Muscle layer of duodenum (tissue), 2 donors: ENCODE data around the gene SCRT2.
A peak's percentile ranks its signal among the peaks of the same experiment; 100 is the strongest.
"Not testable (repeated sequence)": the region's sequence is repeated elsewhere in the genome, so short reads cannot be mapped to it uniquely, and the experiment has no call there.

Experiments
- H3K27ac ChIP-seq: one replicate; pipeline ENCODE4 v1.7.0; 2013; ENCODE audit warnings: mild to moderate bottlenecking, low read length
- H3K27me3 ChIP-seq: one replicate; pipeline ENCODE4 v1.7.0; 2013; ENCODE audit warnings: low read depth, mild to moderate bottlenecking, control low read depth, low read length
- H3K36me3 ChIP-seq, 2 donors: one replicate each; pipeline ENCODE4 v1.7.0; 2013; ENCODE audit warnings: low read length in 2 of 2, control low read depth in 1 of 2, mild to moderate bottlenecking in 1 of 2; ENCODE audit not compliant: insufficient read depth in 2 of 2, control insufficient read depth in 1 of 2
- H3K4me1 ChIP-seq, 2 donors: one replicate each; pipeline ENCODE4 v1.7.0; 2013; ENCODE audit warnings: low read length in 2 of 2, mild to moderate bottlenecking in 2 of 2, control low read depth in 1 of 2, moderate library complexity in 1 of 2; ENCODE audit not compliant: insufficient read depth in 2 of 2, control insufficient read depth in 1 of 2
- H3K4me3 ChIP-seq, 2 donors: one replicate each; pipeline ENCODE4 v1.7.0; 2013; ENCODE audit warnings: low read length in 2 of 2, low read depth in 1 of 2, mild to moderate bottlenecking in 1 of 2
- H3K9me3 ChIP-seq, 2 donors: one replicate each; pipeline ENCODE4 v1.7.0; 2013; ENCODE audit warnings: low read length in 2 of 2, control low read depth in 1 of 2, mild to moderate bottlenecking in 1 of 2; ENCODE audit not compliant: control insufficient read depth in 1 of 2
- donor health status: healthy.

Gene SCRT2

DNA sequence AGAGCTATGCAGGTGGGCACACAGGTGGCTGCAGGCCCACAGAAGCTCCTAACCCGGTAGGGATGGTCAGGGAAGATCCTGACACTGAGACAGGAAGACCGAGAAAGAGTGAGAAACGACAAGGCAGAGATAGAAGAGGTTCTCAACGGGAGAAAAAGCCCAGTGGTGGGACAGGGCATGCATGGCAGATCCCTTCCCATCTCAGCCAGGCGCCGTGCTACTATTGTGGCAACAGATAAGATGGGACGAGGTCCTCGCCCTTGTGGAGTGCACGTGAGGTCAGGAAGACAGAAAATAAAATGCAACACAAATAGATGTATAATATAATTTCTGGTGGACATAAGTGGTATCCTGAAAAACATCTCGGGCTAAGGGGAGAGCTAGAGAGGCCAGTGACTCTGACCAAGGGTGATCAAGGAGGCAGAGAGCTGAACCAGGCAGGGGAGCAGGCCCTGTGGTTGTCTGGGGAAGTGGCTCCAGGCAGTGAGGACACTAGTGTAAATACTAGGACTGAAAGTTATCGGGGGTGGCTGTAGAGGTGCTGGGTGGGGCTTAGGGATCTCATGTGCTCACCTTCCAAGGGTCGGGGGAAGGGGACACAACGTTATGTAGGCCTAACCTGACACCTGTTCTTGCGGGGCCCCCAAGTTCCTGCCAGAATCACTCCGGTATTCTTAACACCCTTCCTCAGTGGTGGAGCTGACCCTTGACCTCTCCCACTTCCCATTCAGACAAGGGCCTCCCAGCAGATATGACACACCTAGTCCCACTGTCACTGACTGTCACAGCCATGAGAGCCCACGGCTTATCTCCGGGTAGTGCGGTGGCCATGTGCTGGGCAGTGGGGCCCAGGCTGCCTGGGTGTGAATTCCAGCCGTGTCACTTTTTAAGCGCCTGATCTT lies 23.6 kb downstream of the SCRT2 start:
- Histone ChIP-seq H3K4me1 (peaks cover 5 to 12% of the 10 kb centered on the region in 2 donors), H3K4me3 (peak overlapping the region; percentile 75 to 81), H3K27me3 (no peaks in the 10 kb centered on the region), H3K9me3 (peaks cover 0 to 10% of the 10 kb centered on the region in 2 donors), H3K36me3 (peaks cover 16 to 40% of the 10 kb centered on the region in 2 donors), H3K27ac (peak overlapping the region; percentile 68)

DNA sequence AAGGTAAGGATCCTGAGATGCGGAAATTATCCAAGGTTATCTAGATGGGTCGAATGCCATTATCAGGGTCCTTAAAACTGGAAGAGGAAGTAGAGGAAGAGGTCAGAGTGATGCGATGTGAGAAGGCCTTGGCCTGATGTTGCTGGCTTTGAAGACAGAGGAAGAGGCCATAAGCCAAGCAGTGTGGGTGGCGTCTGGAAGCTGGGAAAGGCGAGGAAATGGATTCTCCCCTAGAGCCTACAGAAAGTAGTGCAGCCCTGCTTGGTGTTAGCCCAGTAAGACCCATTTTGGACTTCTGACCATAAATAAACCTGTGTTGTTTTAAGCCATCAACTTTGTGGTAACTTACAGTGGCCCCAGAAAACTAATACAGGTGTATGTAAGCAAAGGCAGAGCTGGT lies 24.6 kb downstream of the SCRT2 start:
- H3K27me3 ChIP-seq, result no peaks in the 10 kb centered on the region
- H3K9me3 ChIP-seq, result peaks cover 0 to 10% of the 10 kb centered on the region in 2 donors
- H3K4me1 ChIP-seq, result peaks cover 5 to 12% of the 10 kb centered on the region in 2 donors
- H3K27ac ChIP-seq, result no peak overlapping the region
- H3K36me3 ChIP-seq, result peaks cover 16 to 42% of the 10 kb centered on the region in 2 donors
- H3K4me3 ChIP-seq, result no peak overlapping the region

DNA sequence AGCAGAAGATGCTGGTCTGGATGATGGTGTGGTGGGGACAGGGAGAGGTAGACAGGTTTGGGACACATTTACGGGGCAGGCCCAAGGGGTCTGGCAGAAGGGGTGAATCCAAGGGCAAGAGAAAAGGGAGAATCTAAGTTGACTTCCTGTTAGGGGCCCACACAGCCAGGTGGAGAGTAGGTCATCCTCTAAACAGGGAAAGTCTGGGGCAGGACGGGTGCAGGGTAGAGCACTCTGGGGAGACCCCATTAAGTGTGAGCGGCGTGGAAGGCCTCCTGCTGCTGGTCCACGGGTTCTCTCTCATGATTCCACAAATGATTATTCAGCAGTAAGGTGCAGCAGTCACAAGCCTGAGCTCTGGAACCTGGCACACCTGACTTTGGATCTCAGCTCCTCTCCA lies 25.3 kb downstream of the SCRT2 start:
- no peak overlapping the region for H3K4me3 ChIP-seq

DNA sequence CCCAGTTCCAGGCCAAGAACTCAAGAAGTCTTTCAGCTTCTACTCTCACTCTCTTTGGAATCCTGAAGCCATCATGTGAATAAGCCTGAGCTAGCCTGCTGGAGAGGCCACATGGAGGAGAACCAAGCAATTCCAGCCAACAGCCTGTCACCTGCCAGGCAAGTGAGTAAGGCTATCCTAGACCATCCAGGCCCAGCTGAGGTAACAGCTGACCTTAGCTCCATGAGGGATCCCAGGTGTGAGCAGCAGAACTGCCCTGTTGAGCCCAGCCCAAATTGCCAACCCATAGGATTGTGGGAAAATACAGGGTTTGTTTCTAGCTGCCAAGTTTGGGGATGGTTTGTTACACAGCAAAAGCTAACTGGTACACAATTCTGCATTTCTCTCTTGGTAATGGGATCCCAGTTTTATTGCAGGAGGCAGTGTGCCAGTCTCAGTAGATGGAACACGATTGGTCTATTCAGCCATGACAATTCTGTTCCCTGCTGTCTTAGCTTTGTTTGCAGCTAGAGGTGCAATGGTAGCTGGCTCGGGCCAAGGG lies 28.1 kb downstream of the SCRT2 start:
- peaks cover 16 to 42% of the 10 kb centered on the region in 2 donors for H3K36me3 ChIP-seq
- H3K27me3 ChIP-seq, result peaks cover 3% of the 10 kb centered on the region
- no peak overlapping the region for H3K27ac ChIP-seq
- no peak overlapping the region for H3K4me3 ChIP-seq
- H3K4me1 ChIP-seq, result peaks cover 0 to 14% of the 10 kb centered on the region in 2 donors
- H3K9me3 ChIP-seq, result peaks cover 0 to 10% of the 10 kb centered on the region in 2 donors

More for the DNA sequence above, 25.3 kb downstream of the SCRT2 start:
- Histone ChIP-seq H3K4me1 (peaks cover 5 to 12% of the 10 kb centered on the region in 2 donors), H3K27me3 (no peaks in the 10 kb centered on the region), H3K9me3 (peaks cover 0 to 10% of the 10 kb centered on the region in 2 donors), H3K27ac (no peak overlapping the region), H3K36me3 (peaks cover 16 to 42% of the 10 kb centered on the region in 2 donors)

DNA sequence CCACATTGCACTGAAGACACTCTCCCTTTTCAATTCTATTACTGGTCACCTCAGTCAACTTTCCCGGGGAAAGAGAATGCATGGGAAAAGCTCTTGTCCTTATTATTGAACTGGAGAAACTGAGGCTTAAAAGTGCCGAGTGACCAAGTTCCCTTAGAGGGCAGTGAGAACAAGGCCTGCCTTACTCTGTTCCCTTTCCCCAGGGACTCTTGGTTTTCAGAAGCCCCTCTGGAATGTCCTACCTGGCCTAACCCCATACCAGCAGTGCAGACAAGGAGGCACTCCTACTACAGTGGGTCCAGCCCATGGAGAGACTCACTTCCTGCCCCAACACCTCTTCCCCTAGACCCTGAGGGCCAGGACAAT lies 28.8 kb downstream of the SCRT2 start:
- no peak overlapping the region for H3K27ac ChIP-seq
- H3K36me3 ChIP-seq, result peaks cover 16 to 42% of the 10 kb centered on the region in 2 donors
- no peak overlapping the region for H3K4me3 ChIP-seq
- peaks cover 4% of the 10 kb centered on the region for H3K27me3 ChIP-seq
- H3K4me1 ChIP-seq, result peaks cover 0 to 10% of the 10 kb centered on the region in 2 donors
- peaks cover 0 to 10% of the 10 kb centered on the region in 2 donors for H3K9me3 ChIP-seq

GRCh38 chr20:646107-646867 lies 29.3 kb downstream of the SCRT2 start:
- H3K27me3 ChIP-seq, result peaks cover 4% of the 10 kb centered on the region
- H3K36me3 ChIP-seq, result peaks cover 16 to 42% of the 10 kb centered on the region in 2 donors
- H3K4me3 ChIP-seq, result no peak overlapping the region
- no peak overlapping the region for H3K27ac ChIP-seq
- peaks cover 0 to 10% of the 10 kb centered on the region in 2 donors for H3K9me3 ChIP-seq
- peaks cover 0 to 4% of the 10 kb centered on the region in 2 donors for H3K4me1 ChIP-seq

DNA sequence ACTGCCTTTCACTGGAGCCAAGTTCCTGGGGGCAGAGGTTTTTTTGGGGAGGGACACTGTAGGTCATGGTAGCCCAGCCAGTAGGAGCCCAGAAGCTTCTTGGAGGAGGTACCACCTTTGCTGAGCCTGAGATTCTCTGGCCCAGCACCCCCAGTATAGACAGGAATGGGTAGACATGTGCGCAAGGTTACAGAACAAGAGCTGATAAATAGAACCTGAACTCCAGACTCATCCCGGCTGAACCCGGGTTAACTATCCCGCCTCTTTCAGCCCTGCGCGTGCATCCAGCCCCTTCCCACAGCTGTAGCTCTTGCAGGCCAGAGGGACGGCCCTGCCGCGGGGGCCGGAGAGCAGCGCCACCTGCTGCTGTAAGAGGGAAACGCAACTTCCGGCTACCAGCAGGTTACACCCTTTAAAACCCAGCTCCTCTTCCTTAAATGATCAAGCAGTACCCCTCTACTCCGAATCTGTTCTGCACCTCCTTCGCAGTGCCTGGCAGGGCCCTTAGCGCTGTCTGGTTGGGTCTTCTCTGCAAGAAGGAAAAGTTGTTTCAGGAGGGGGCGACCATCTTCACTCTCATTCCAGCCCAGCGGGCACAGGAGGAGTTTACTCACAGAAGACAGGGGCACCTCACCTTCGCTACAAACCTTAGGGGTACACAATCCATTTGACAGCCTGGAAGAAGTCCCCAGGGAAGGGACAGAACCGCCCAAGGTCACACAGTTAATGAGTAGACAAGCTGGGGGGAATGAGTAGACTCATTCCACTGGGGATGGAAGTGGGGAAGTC lies 30.1 kb downstream of the SCRT2 start:
- peaks cover 0 to 10% of the 10 kb centered on the region in 2 donors for H3K9me3 ChIP-seq
- H3K4me3 ChIP-seq, result peak overlapping the region in 1 of 2 donors; percentile 30
- H3K27ac ChIP-seq, result no peak overlapping the region
- H3K36me3 ChIP-seq, result peaks cover 16 to 36% of the 10 kb centered on the region in 2 donors
- peaks cover 0 to 4% of the 10 kb centered on the region in 2 donors for H3K4me1 ChIP-seq
- peaks cover 4% of the 10 kb centered on the region for H3K27me3 ChIP-seq

DNA sequence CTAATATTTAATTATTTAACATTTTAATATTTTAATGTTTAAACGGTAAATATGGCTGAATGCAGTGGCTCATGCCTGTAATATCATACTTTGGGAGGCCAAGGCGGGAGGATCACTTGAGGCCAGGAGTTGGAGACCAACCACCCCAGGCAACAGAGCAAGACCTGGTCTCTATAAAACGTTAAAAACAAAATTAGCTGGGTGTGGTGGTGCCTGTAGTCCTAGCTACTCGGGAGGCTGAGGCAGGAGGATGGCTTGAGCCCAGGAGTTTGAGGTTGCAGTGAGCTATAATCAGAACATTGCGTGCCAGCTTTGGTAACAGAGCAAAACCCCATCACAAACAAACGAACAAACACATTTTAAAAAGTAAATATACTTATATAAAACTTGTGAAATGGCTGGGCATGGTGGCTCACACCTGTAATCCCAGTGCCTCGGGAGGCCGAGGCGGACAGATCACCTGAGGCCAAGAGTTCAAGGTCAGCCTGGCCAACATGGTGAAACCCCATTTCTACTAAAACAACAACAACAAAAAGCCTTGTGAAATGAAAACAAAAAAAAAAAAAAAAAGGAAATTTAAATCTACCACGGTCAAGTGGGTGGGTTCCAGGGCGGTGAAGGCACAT lies 30.8 kb downstream of the SCRT2 start:
- H3K27me3 ChIP-seq, result peaks cover 4% of the 10 kb centered on the region
- H3K27ac ChIP-seq, result no peak overlapping the region
- peaks cover 16 to 29% of the 10 kb centered on the region in 2 donors for H3K36me3 ChIP-seq
- peaks cover 0 to 4% of the 10 kb centered on the region in 2 donors for H3K4me1 ChIP-seq
- H3K9me3 ChIP-seq, result peaks cover 0 to 10% of the 10 kb centered on the region in 2 donors
- no peak overlapping the region for H3K4me3 ChIP-seq

DNA sequence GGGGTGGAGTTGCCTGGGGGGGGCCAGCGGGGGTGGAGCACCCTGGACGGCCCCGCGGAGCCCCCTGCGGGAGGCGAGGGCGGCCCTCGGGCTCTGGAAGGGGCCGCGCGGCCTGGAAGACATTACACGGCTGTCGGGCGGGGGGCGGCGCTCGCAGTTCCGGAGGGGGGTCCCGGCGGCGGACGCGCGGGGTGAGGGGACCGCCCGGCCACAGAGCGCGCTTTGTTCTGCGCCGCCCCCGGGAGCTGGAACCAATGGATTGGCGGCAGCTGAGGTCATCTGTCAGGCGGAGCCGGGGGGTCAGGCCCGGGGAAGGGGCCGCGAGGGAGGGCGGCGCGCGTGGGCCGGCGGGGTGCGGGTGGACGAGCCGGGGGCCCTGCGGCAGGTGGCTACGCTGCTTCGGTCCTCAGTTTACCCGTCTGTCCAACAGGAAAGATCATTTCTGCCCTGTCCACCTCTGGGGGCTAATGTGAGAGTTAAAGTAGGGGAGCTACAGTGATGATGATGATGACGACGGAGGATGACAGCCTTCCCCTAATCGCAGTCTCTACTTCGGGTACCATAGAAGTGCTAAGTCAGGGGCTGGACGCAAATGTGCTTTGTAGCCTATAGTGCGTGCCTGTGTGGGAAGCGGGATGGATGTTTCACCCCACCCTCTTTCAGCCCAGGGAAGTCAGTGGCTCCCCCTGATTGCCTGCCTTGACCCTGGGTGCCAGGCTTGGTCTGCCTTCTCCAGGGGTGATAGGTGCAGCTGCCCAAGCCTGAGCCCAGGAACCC lies 33.0 kb downstream of the SCRT2 start:
- Histone ChIP-seq H3K4me1 (peaks cover 0 to 4% of the 10 kb centered on the region in 2 donors), H3K27ac (no peak overlapping the region), H3K9me3 (peaks cover 0 to 2% of the 10 kb centered on the region in 2 donors), H3K27me3 (peaks cover 4% of the 10 kb centered on the region), H3K36me3 (peaks cover 1 to 9% of the 10 kb centered on the region in 2 donors), H3K4me3 (peak overlapping the region in 1 of 2 donors; percentile 51)

GRCh38 chr20:642013-642397 lies 33.6 kb downstream of the SCRT2 start:
- H3K4me3 ChIP-seq, result not testable (repeated sequence)

More at GRCh38 chr20:642013-642397, 33.6 kb downstream of the SCRT2 start:
- H3K27me3 ChIP-seq, H3K36me3 ChIP-seq, H3K9me3 ChIP-seq, H3K27ac ChIP-seq, H3K4me1 ChIP-seq: not testable (repeated sequence)
